Transverse colon (tissue), 4 donors: ENCODE measurements around the gene ZNF286A.

Experiments used
- CTCF ChIP-seq, 5 experiments: fragments of 200-600 bp in 3 of 5; fragments of 450-650 bp in 2 of 5; sonication (generic) in 3 of 5; IDR thresholded peaks; 1 replicate in 2 of 5; 2 replicates in 3 of 5; pipeline ENCODE4 v1.5.1; 2016 to 2017; ENCODE audit warnings: antibody characterized with exemption in 5 of 5, inconsistent platforms in 3 of 5, mild to moderate bottlenecking in 2 of 5, moderate library complexity in 1 of 5
- EP300 ChIP-seq: sonication (generic); formaldehyde crosslinking; IDR thresholded peaks from one replicate; pipeline ENCODE4 v1.6.1; 2017; ENCODE audit warnings: antibody characterized with exemption, low read depth
- POLR2A ChIP-seq: fragments of 450-650 bp; IDR thresholded peaks from one replicate; pipeline ENCODE4 v1.6.1; 2016; ENCODE audit warnings: antibody characterized with exemption, mild to moderate bottlenecking, moderate library complexity
- POLR2AphosphoS5 ChIP-seq, 3 donors: sonication (generic); formaldehyde crosslinking; IDR thresholded peaks; one replicate each; pipeline ENCODE4 v1.6.1; 2016; ENCODE audit warnings: antibody characterized with exemption in 3 of 3

DNA sequence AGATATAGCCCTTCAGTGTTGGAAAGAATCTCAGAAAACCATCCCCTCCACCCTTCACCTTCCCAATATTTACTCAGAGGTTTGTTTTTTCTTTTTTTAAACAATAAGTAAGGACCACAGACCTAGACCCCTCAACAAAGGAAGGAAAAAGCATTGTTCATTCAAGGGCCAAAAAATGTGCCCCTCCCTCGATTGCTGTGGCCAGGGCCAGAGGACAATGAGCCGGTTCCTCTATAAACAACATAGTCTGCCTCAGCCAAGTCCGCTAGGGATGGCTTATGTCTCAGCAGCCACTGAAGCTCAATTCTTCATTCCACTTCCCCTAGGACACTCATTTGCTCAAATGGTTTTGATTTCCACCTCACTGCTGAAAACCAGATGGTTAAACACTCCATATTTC lies 39.5 kb upstream of the ZNF286A start:
- no peak for TF ChIP-seq CTCF (IDR thresholded peaks at IDR 0.05)
- TF ChIP-seq POLR2AphosphoS5 (IDR thresholded peaks at IDR 0.05) = no peak
- no peak for TF ChIP-seq POLR2A
- TF ChIP-seq EP300 = no peak
